ENCODE measurements around the gene TMEM144.

DNA sequence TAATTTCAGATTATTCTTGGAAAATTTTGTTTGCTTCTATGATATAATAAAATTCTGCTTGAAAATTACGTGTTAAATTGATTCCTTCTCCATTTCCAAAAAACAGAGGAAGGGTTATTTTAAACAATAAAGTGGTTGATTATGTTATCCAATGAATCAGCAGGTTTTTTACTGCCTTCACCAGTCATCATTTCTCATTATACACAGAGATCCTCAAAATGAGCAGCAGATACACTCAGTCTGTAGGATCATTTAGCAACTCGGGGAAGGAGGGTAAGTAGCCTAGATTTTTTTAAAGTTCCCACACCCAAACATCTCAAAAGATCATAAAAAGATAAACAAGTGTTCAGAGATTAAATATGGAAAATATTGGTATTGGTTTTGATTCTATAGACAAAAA lies 6.8 kb upstream of the TMEM144 start:
- TF ChIP-seq, protein P1, sequence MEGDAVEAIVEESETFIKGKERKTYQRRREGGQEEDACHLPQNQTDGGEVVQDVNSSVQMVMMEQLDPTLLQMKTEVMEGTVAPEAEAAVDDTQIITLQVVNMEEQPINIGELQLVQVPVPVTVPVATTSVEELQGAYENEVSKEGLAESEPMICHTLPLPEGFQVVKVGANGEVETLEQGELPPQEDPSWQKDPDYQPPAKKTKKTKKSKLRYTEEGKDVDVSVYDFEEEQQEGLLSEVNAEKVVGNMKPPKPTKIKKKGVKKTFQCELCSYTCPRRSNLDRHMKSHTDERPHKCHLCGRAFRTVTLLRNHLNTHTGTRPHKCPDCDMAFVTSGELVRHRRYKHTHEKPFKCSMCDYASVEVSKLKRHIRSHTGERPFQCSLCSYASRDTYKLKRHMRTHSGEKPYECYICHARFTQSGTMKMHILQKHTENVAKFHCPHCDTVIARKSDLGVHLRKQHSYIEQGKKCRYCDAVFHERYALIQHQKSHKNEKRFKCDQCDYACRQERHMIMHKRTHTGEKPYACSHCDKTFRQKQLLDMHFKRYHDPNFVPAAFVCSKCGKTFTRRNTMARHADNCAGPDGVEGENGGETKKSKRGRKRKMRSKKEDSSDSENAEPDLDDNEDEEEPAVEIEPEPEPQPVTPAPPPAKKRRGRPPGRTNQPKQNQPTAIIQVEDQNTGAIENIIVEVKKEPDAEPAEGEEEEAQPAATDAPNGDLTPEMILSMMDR (IDR thresholded peaks at IDR 0.05), result no peak
- TF ChIP-seq EZH2phosphoT487 (IDR thresholded peaks at IDR 0.05), result no peak
- TF ChIP-seq EZH2 (IDR thresholded peaks at IDR 0.05), result no peak

Data from neural progenitor cell (in vitro differentiated cells).